Activated T-cell treated with anti-CD3 and anti-CD28 coated beads for 1 hour (primary cell): Measurements from ENCODE around the gene VPS54.
"Not testable (repeated sequence)": the region's sequence is repeated elsewhere in the genome, so short reads cannot be mapped to it uniquely, and the experiment has no call there.

Experiments used
- DNase-seq: peaks from one replicate; pipeline ENCODE4 v3.0.0-alpha.2; 2020; ENCODE audit warnings: low read depth

VPS54 gene

GRCh38 chr2:64021578-64021977 lies 2.4 kb upstream of the VPS54 start:
- no peak for DNase-seq

- DNase-seq, result no peak
Measured at GRCh38 chr2:64019975-64020528, 824 bp upstream of the VPS54 start.

- peak; percentile 5 for DNase-seq
Measured at GRCh38 chr2:64018701-64019082, 536 bp downstream of the VPS54 start.

GRCh38 chr2:64017811-64018700 lies 1.2 kb downstream of the VPS54 start:
- no peak for DNase-seq

GRCh38 chr2:64015898-64016297 lies 3.3 kb downstream of the VPS54 start:
- no peak for DNase-seq

- no peak for DNase-seq
Measured at GRCh38 chr2:64015391-64015790, 3.8 kb downstream of the VPS54 start.

GRCh38 chr2:64014628-64015027 lies 4.6 kb downstream of the VPS54 start:
- DNase-seq, result no peak

GRCh38 chr2:64013053-64013452 lies 6.2 kb downstream of the VPS54 start:
- no peak for DNase-seq

GRCh38 chr2:64012115-64012514 lies 7.1 kb downstream of the VPS54 start:
- DNase-seq, result no peak

GRCh38 chr2:64008434-64009009 lies 10.7 kb downstream of the VPS54 start:
- DNase-seq, result no peak

GRCh38 chr2:64007924-64008323 lies 11.3 kb downstream of the VPS54 start:
- DNase-seq, result no peak

- DNase-seq, result no peak
Measured at GRCh38 chr2:64005707-64006356, 13.4 kb downstream of the VPS54 start.

- no peak for DNase-seq
Measured at GRCh38 chr2:64003239-64003638, 16.0 kb downstream of the VPS54 start.

- DNase-seq, result no peak
Measured at GRCh38 chr2:64001382-64002101, 17.7 kb downstream of the VPS54 start.

- DNase-seq, result no peak
Measured at GRCh38 chr2:64000630-64001381, 18.4 kb downstream of the VPS54 start.

GRCh38 chr2:63999049-63999448 lies 20.2 kb downstream of the VPS54 start:
- no peak for DNase-seq

- DNase-seq, result not testable (repeated sequence)
Measured at GRCh38 chr2:63996582-63997198, 22.5 kb downstream of the VPS54 start.

- DNase-seq, result not testable (repeated sequence)
Measured at GRCh38 chr2:63994329-63995070, 24.7 kb downstream of the VPS54 start.

GRCh38 chr2:63993871-63994270 lies 25.4 kb downstream of the VPS54 start:
- no peak for DNase-seq

- not testable (repeated sequence) for DNase-seq
Measured at GRCh38 chr2:63993130-63993584, 26.1 kb downstream of the VPS54 start.
